SK-MEL-5 (cell line): ENCODE results near the gene CTBP2. TPM values are rescaled to one million over a fixed set of nuclear protein-coding genes. Genes with fewer than 3 reads are reported as not detected.

Experiments used
- DNase-seq: peaks from one replicate; pipeline ENCODE4 v3.0.0-alpha.2; 2016; ENCODE audit warnings: low read depth, low spot score
- in situ Hi-C: cut with HindIII; loops from 2 replicates; pipeline ENCODE4 v1.10.0; 2016; ENCODE audit warnings: low sequenced_read_pairs, high pct_unique_total_duplicates, low pct_unique_long_range_greater_than_20kb
- total RNA-seq: library from RNA; depleted of rRNA; stranded (reverse); fragments of >200 nt; shearing (Covaris generic); gene quantifications from 2 replicates; pipeline ENCODE4 v1.2.3, GENCODE V29; 2014

The CTBP2 gene
- total RNA-seq, 1 experiment from 2014 or later = 38.1 TPM

- DNase-seq = no peak
- in situ Hi-C loops = no loop called here
Measured at GRCh38 chr10:125104559-125104958, 55.8 kb downstream of the CTBP2 start.

- no peak for DNase-seq
- in situ Hi-C loops = no loop called here
Measured at GRCh38 chr10:125103924-125104323, 56.4 kb downstream of the CTBP2 start.

- no peak for DNase-seq
- in situ Hi-C loops = no loop called here
Measured at GRCh38 chr10:125103466-125103865, 56.9 kb downstream of the CTBP2 start.

GRCh38 chr10:125102821-125103220 lies 57.5 kb downstream of the CTBP2 start:
- in situ Hi-C loops = no loop called here
- DNase-seq = no peak

- DNase-seq = no peak
- in situ Hi-C loops = no loop called here
Measured at GRCh38 chr10:125102246-125102645, 58.1 kb downstream of the CTBP2 start.

- in situ Hi-C loops = no loop called here
- no peak for DNase-seq
Measured at GRCh38 chr10:125101581-125101980, 58.8 kb downstream of the CTBP2 start.

- in situ Hi-C loops = no loop called here
Measured at GRCh38 chr10:125101049-125101448, 59.3 kb downstream of the CTBP2 start.

GRCh38 chr10:125097409-125098070 lies 62.8 kb downstream of the CTBP2 start:
- no peak for DNase-seq
- in situ Hi-C loops = no loop called here

More at GRCh38 chr10:125101049-125101448, 59.3 kb downstream of the CTBP2 start:
- DNase-seq = no peak

GRCh38 chr10:125096975-125097374 lies 63.4 kb downstream of the CTBP2 start:
- in situ Hi-C loops = no loop called here
- DNase-seq = no peak

GRCh38 chr10:125096371-125096770 lies 64.0 kb downstream of the CTBP2 start:
- in situ Hi-C loops = no loop called here
- DNase-seq = no peak

- no peak for DNase-seq
- in situ Hi-C loops = no loop called here
Measured at GRCh38 chr10:125095776-125096175, 64.6 kb downstream of the CTBP2 start.

- in situ Hi-C loops = no loop called here
- DNase-seq = no peak
Measured at GRCh38 chr10:125095228-125095627, 65.1 kb downstream of the CTBP2 start.

- no peak for DNase-seq
- in situ Hi-C loops = no loop called here
Measured at GRCh38 chr10:125094806-125095205, 65.6 kb downstream of the CTBP2 start.

GRCh38 chr10:125093974-125094705 lies 66.2 kb downstream of the CTBP2 start:
- no peak for DNase-seq
- in situ Hi-C loops = no loop called here

GRCh38 chr10:125093199-125093973 lies 67.0 kb downstream of the CTBP2 start:
- no peak for DNase-seq

GRCh38 chr10:125092564-125093031 lies 67.8 kb downstream of the CTBP2 start:
- in situ Hi-C loops = no loop called here
- no peak for DNase-seq

More at GRCh38 chr10:125093199-125093973, 67.0 kb downstream of the CTBP2 start:
- in situ Hi-C loops = no loop called here

- DNase-seq = no peak
- in situ Hi-C loops = no loop called here
Measured at GRCh38 chr10:125091891-125092290, 68.5 kb downstream of the CTBP2 start.

GRCh38 chr10:125089469-125089868 lies 70.9 kb downstream of the CTBP2 start:
- no peak for DNase-seq
- in situ Hi-C loops = no loop called here
